K562 (cell line): Measurements from ENCODE around the gene FAM200B. TPM values are rescaled to one million over a fixed set of nuclear protein-coding genes. Genes with fewer than 3 reads are reported as not detected.
A peak's percentile ranks its signal among the peaks of the same experiment; 100 is the strongest.

Source experiments
- ATAC-seq: fragments of 200-7000 bp; cut with Tn5 transposase; 3 replicates; pipeline ENCODE4 v1.9.1; 2020; ENCODE audit warnings: moderate library complexity
- BruUV-seq: library from RNA; stranded (reverse); fragments of 400-500 nt; replicated peaks from 2 replicates; lab custom pipeline; 2021; lab: Mats Ljungman, UMichigan
- CTCF ChIA-PET: fragments of 300-600 bp; formaldehyde crosslinking; extraction: SDS; loops from one replicate; lab custom pipeline; 2021; ENCODE audit warnings: low intra/inter-chr PET ratio; lab: Yijun Ruan, JAX
- POLR2A ChIA-PET: fragments of 300-600, 350-650 bp; sonication (Branson Sonifier 250); formaldehyde crosslinking; extraction: SDS; loops from one replicate; lab custom pipeline; 2021; ENCODE audit warnings: antibody characterized with exemption, inconsistent platforms; lab: Yijun Ruan, JAX
- DNase-seq, 4 experiments: peaks; one replicate each; pipeline versions ENCODE4 v3.0.0 to v3.0.0-alpha.2; 2011 to 2018; ENCODE audit warnings: low spot score in 3 of 4, mixed read lengths in 3 of 4; ENCODE audit errors: extremely low read depth in 1 of 4
- FAIRE-seq: peaks from 2 replicates; lab custom pipeline; 2011; peaks lifted over from hg19 to GRCh38; lab: Jason Lieb, UNC
- H2AFZ ChIP-seq: 2 replicates; pipeline ENCODE4 v1.6.0; 2011; ENCODE audit warnings: low read depth, low read length, control low read depth, inconsistent platforms
- H3K27ac ChIP-seq: fragments of 200-600 bp; 3 replicates; pipeline ENCODE4 v1.8.0; 2011; ENCODE audit warnings: low read depth, mild to moderate bottlenecking, control low read depth, inconsistent platforms, low read length, moderate library complexity, mixed read lengths; ENCODE audit errors: extremely low read depth
- H3K27me3 ChIP-seq, 2 experiments: fragments of 300-600 bp in 1 of 2; 2 replicates in 1 of 2; 3 replicates in 1 of 2; pipeline versions ENCODE4 v1.6.0 to v1.8.0; 2011; ENCODE audit warnings: inconsistent platforms in 2 of 2, low read length in 2 of 2, mild to moderate bottlenecking in 1 of 2, mixed read lengths in 1 of 2, moderate library complexity in 1 of 2; ENCODE audit not compliant: control insufficient read depth in 2 of 2, insufficient read depth in 2 of 2
- H3K36me3 ChIP-seq: fragments of 300-600 bp; 3 replicates; pipeline ENCODE4 v1.8.0; 2011; ENCODE audit warnings: mild to moderate bottlenecking, low read length, inconsistent platforms; ENCODE audit not compliant: control insufficient read depth, insufficient read depth
- H3K4me1 ChIP-seq, 2 experiments: fragments of 200-600 bp in 1 of 2; replicated peaks in 1 of 2; 2 replicates in 1 of 2; 3 replicates in 1 of 2; pipeline versions ENCODE4 v1.5.1 to v1.8.0; 2011; ENCODE audit warnings: inconsistent platforms in 2 of 2, low read length in 2 of 2, mild to moderate bottlenecking in 1 of 2, mixed read lengths in 1 of 2, moderate library complexity in 1 of 2; ENCODE audit not compliant: control insufficient read depth in 2 of 2, insufficient read depth in 2 of 2
- H3K4me2 ChIP-seq: 2 replicates; pipeline ENCODE4 v1.6.1; 2011; ENCODE audit warnings: low read length, control low read depth, inconsistent platforms, mixed read lengths; ENCODE audit not compliant: insufficient read depth
- H3K4me3 ChIP-seq: fragments of 200-600 bp; sonication (generic), shearing (Covaris generic); 2 replicates; pipeline ENCODE4 v1.5.1; 2016; ENCODE audit warnings: control low read depth, inconsistent platforms
- H3K79me2 ChIP-seq: fragments of 200-600 bp; 3 replicates; pipeline ENCODE4 v1.8.0; 2011; ENCODE audit warnings: low read length, inconsistent platforms; ENCODE audit not compliant: control insufficient read depth, insufficient read depth
- H3K9ac ChIP-seq, 2 experiments: 2 replicates each; pipeline versions ENCODE4 v1.6.0 to v1.6.1; 2011; ENCODE audit warnings: low read depth in 2 of 2, low read length in 2 of 2, control low read depth in 1 of 2, inconsistent platforms in 1 of 2, mild to moderate bottlenecking in 1 of 2, mixed read lengths in 1 of 2; ENCODE audit not compliant: insufficient read depth in 1 of 2
- H3K9me1 ChIP-seq: one replicate; pipeline ENCODE4 v1.6.0; 2011; ENCODE audit warnings: inconsistent platforms, mild to moderate bottlenecking, low read length, moderate library complexity; ENCODE audit not compliant: control insufficient read depth, insufficient read depth
- H3K9me3 ChIP-seq: replicated peaks from 2 replicates; pipeline ENCODE4 v1.5.1; 2011; ENCODE audit warnings: low read depth, low read length, inconsistent platforms; ENCODE audit not compliant: control insufficient read depth, insufficient read depth
- H4K20me1 ChIP-seq: replicated peaks from 2 replicates; pipeline ENCODE4 v1.6.1; 2011; ENCODE audit warnings: low read length, inconsistent platforms, mixed read lengths; ENCODE audit not compliant: control insufficient read depth, insufficient read depth
- ATF3 ChIP-seq, 2 experiments: fragments of 450-650 bp in 1 of 2; sonication (generic) in 1 of 2; formaldehyde crosslinking in 1 of 2; IDR thresholded peaks in 1 of 2; conservative IDR thresholded peaks in 1 of 2; 2 replicates each; pipeline versions ENCODE4 v1.6.1 to v1.8.1; 2016 to 2023; ENCODE audit warnings: mild to moderate bottlenecking in 2 of 2, moderate library complexity in 2 of 2, inconsistent platforms in 1 of 2, missing genetic modification reagents in 1 of 2
- CEBPB ChIP-seq: fragments of 450-650 bp; IDR thresholded peaks from 2 replicates; pipeline ENCODE4 v1.6.1; 2016; ENCODE audit warnings: missing genetic modification characterization, missing compliant biosample characterization
- JUND ChIP-seq, 2 experiments: IDR thresholded peaks; 2 replicates in 1 of 2; 3 replicates in 1 of 2; pipeline ENCODE4 v1.6.1; 2011; ENCODE audit warnings: borderline replicate concordance in 2 of 2, low read depth in 2 of 2, low read length in 2 of 2, improper control_type of control experiment in 1 of 2, missing biosample characterization in 1 of 2, missing genetic modification characterization in 1 of 2, missing genetic modification reagents in 1 of 2
- MEIS2 ChIP-seq: fragments of 450-650 bp; IDR thresholded peaks from 2 replicates; pipeline ENCODE4 v1.6.1; 2014; ENCODE audit warnings: mild to moderate bottlenecking; ENCODE audit not compliant: partially characterized antibody
- NR2C2 ChIP-seq, 2 experiments: fragments of 200-800 bp in 1 of 2; sonication (Bioruptor generic) in 1 of 2; sonication (generic) in 1 of 2; formaldehyde crosslinking in 1 of 2; IDR thresholded peaks; 2 replicates each; pipeline versions ENCODE4 v1.6.1 to v1.8.0; 2016 to 2022; ENCODE audit warnings: mild to moderate bottlenecking in 1 of 2, missing compliant biosample characterization in 1 of 2, missing genetic modification characterization in 1 of 2, missing genetic modification reagents in 1 of 2
- SMARCB1 ChIP-seq: IDR thresholded peaks from 2 replicates; pipeline ENCODE4 v1.6.1; 2011; ENCODE audit warnings: improper control_type of control experiment, low read depth; ENCODE audit not compliant: insufficient read length
- XRCC3 ChIP-seq: fragments of 450-650 bp; IDR thresholded peaks from 2 replicates; pipeline ENCODE4 v1.6.1; 2017; ENCODE audit warnings: mild to moderate bottlenecking, moderate library complexity
- ZBED1 ChIP-seq: IDR thresholded peaks from 2 replicates; pipeline ENCODE4 v1.6.1; 2014
- ZNF384 ChIP-seq: IDR thresholded peaks from 2 replicates; pipeline ENCODE4 v1.6.1; 2012; ENCODE audit warnings: low read depth, low read length, improper control_type of control experiment
- WGBS: fragments of 100-300 bp; shearing (Covaris generic); methylation state at CpG from one replicate; pipeline ENCODE4 v1.1.6; 2016; ENCODE audit warnings: low coverage, mixed read lengths; ENCODE audit not compliant: insufficient coverage; ENCODE audit errors: missing lambda C conversion rate; 5-methylcytosine and 5-hydroxymethylcytosine counted together
- in situ Hi-C: fragments of 300-500 bp; cut with MboI; formaldehyde crosslinking; loops from 4 replicates; pipeline ENCODE4 v1.15.0; 2018; ENCODE audit warnings: inconsistent platforms, mixed read lengths
- intact Hi-C: fragments of 100-400 bp; cut with micrococcal nuclease; formaldehyde crosslinking; loops from 2 replicates; pipeline ENCODE4 v1.14.2; 2022
- polyA plus RNA-seq, 8 experiments: library from polyadenylated mRNA; depleted of rRNA in 4 of 8; stranded (reverse) in 5 of 8; unstranded in 3 of 8; fragments of >200 nt; fragmentation: Nextera tagmentation in 2 of 8; fragmentation: Illumina TruSeq in 1 of 8; extraction: Ambion mirVana in 2 of 8; extraction: Trizol in 1 of 8; gene quantifications; 2 replicates each; pipeline versions ENCODE4 v1.2.1 to v1.2.3, GENCODE V29; 2011 to 2014; ENCODE audit warnings: inconsistent platforms in 1 of 8, missing spikeins in 1 of 8
- total RNA-seq, 7 experiments: library from RNA; depleted of rRNA in 6 of 7; stranded (reverse); fragments of >200 nt in 6 of 7; fragmentation: Illumina TruSeq in 2 of 7; extraction: Trizol in 2 of 7; gene quantifications; 2 replicates each; pipeline versions ENCODE4 v1.2.1 to v1.2.3, GENCODE V29; 2011 to 2021; ENCODE audit warnings: low replicate concordance in 1 of 7
- TF ChIP-seq, protein P1 (sequence below): fragments of 450-650 bp; IDR thresholded peaks from 2 replicates; pipeline ENCODE4 v1.6.1; 2016

The FAM200B gene
- total and polyA plus RNA-seq, 9 of the 15 experiments (the other 6 are each of a cell fraction or from before 2014, with no cell fraction given): 17.4 to 48.0 (median 25.5) TPM

DNA sequence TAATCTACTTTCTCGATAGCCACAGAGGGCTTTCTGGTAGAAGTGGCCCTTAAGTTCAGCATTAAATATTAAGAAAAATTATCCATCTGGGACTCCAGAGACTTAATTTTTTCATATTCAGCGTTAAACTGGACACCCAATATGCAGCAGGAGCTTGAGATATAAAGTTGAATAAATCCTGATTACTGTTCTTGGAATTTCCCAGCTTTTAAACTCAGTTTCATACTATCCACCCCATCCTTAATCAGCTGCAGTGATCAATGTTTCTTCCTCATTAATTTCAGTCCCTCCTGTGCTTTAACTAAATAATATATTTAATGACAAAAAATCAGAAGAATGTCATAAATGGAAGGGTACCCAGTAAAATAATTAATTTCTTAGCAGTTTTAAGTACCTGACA lies 22.8 kb upstream of the FAM200B start:
- CTCF ChIA-PET: no interaction called here
- WGBS: 52% methylated on average over 2 of the region's 2 CpGs

DNA sequence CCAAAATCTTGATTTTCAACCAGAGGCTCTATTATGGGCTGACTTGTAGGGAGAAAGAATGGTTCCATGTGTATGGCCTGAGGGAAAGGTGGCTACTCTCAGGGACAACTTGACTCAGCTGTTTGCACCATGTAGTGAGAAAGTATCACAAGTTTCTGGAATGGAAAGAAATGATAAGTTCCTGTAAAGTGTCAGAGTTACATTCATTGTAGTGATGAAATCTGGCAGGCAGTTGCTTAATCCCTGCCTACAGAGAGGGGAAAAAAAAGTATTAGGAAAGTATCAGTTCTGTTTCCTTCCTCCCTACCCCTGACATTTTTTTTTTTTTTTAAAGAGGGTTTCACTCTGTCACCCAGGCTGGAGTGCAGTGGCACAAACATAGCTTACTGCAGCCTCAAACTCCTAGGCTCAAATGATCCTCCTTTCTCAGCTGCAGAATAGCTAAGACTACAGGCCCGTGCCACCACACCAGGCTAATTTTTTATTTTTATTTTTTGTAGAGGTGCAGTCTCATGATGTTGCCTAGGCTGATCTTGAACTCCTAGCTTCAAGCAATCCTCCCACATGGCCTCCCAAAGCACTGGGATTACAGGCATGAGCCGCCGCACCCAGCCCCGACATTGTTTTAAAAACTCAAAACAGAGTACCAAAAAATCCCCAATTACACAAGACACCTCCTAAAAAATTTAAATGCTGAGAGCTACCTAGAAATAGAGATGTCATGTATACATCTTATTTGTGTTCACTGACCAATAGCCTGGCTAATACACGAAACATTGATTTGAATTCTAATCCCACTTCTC lies 21.7 kb upstream of the FAM200B start:
- Histone ChIP-seq H3K27me3 (no peaks in the 10 kb centered on the region), H3K9me3 (0 out of 2 replicates have a peak, but pooled peaks cover 3% of the 10 kb centered on the region), H3K9me1 (no peaks in the 10 kb centered on the region), H4K20me1 (no peaks in the 10 kb centered on the region), H3K4me3 (no peak overlapping the region), H3K9ac (no peak overlapping the region), H3K4me2 (no peak overlapping the region), H3K36me3 (peaks cover 7% of the 10 kb centered on the region; the same call in 1 of the 3 replicates), H3K4me1 (peaks cover 2 to 8% of the 10 kb centered on the region in 2 experiments; a peak in 3 of 5 replicates), H2AFZ (no peak overlapping the region), H3K27ac (no peak overlapping the region), H3K79me2 (no peaks in the 10 kb centered on the region; the same call in 2 of the 3 replicates)
- 59% methylated on average over 2 of the region's 5 CpGs for WGBS
- POLR2A ChIA-PET: interaction anchor here (1.4 kb wide), 1 partner anchor 11 kb away, joined by 4 read pairs; no protein-coding TSS in a partner anchor
- BruUV-seq: no TSS peak
- in situ Hi-C loops: loop anchor here (25.0 kb wide), 1 partner anchor 648 kb away; the partner anchor contains the start of gene CPEB2
- intact Hi-C loops: loop anchor here (10.0 kb wide), 2 partner anchors 425 to 655 kb away; partner anchors contain the start of gene CPEB2
- DNase-seq: no peak
- CTCF ChIA-PET: no interaction called here
- no peak for FAIRE-seq
- no peak; the same call in 1 of the 3 replicates for ATAC-seq
- peak; percentile 39; the same call in 1 of the 2 replicates for TF ChIP-seq ZNF384
- peak; percentile 71; the same call in 1 of the 2 replicates for TF ChIP-seq ATF3 (IDR thresholded peaks at IDR 0.05)
- no peak for TF ChIP-seq ATF3 (CRISPR knock-in tag; conservative IDR thresholded peaks at IDR 0.05)
- TF ChIP-seq NR2C2 (CRISPR knock-in tag; IDR thresholded peaks at IDR 0.05): no peak
- peak; percentile 19; the same call in 1 of the 2 replicates for TF ChIP-seq NR2C2 (tag; IDR thresholded peaks at IDR 0.05)
- TF ChIP-seq, protein P1, sequence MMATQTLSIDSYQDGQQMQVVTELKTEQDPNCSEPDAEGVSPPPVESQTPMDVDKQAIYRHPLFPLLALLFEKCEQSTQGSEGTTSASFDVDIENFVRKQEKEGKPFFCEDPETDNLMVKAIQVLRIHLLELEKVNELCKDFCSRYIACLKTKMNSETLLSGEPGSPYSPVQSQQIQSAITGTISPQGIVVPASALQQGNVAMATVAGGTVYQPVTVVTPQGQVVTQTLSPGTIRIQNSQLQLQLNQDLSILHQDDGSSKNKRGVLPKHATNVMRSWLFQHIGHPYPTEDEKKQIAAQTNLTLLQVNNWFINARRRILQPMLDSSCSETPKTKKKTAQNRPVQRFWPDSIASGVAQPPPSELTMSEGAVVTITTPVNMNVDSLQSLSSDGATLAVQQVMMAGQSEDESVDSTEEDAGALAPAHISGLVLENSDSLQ: peak; percentile 16; the same call in 1 of the 2 replicates
- peak; percentile 30; the same call in 1 of the 2 replicates for TF ChIP-seq JUND (IDR thresholded peaks at IDR 0.05; ENCODE audit: borderline replicate concordance, low read depth, low read length)
- no peak; the same call in 2 of the 3 replicates for TF ChIP-seq JUND (tag; IDR thresholded peaks at IDR 0.05; ENCODE audit: borderline replicate concordance, low read depth, low read length)
- peak; percentile 91 for TF ChIP-seq CEBPB (tag)
- peak; percentile 27 for TF ChIP-seq MEIS2
- TF ChIP-seq ZBED1: no peak

More for the DNA sequence above, 22.8 kb upstream of the FAM200B start:
- H3K9me3 ChIP-seq: 0 out of 2 replicates have a peak, but pooled peaks cover 3% of the 10 kb centered on the region
- no peaks in the 10 kb centered on the region for H4K20me1 ChIP-seq
- no TSS peak for BruUV-seq
- H3K4me1 ChIP-seq: peaks cover 2 to 13% of the 10 kb centered on the region in 2 experiments; a peak in 3 of 5 replicates
- TF ChIP-seq SMARCB1 (no peak), XRCC3 (no peak)
- DNase-seq (no peak), FAIRE-seq (no peak), ATAC-seq (no peak)
- H2AFZ ChIP-seq: no peak overlapping the region
- no peaks in the 10 kb centered on the region for H3K9me1 ChIP-seq
- H3K36me3 ChIP-seq: peaks cover 7% of the 10 kb centered on the region; the same call in 1 of the 3 replicates
- H3K4me3 ChIP-seq: no peak overlapping the region
- intact Hi-C loops (loop anchor here (10.0 kb wide), 2 partner anchors 424 to 654 kb away; partner anchors contain the start of gene CPEB2), in situ Hi-C loops (loop anchor here (25.0 kb wide), 1 partner anchor 646 kb away; the partner anchor contains the start of gene CPEB2)
- POLR2A ChIA-PET: interaction anchor here (1.4 kb wide), 1 partner anchor 13 kb away, joined by 4 read pairs; no protein-coding TSS in a partner anchor
- H3K9ac ChIP-seq: no peak overlapping the region
- no peak overlapping the region for H3K4me2 ChIP-seq
- no peak overlapping the region for H3K27ac ChIP-seq
- H3K79me2 ChIP-seq: peaks cover 11% of the 10 kb centered on the region
- no peaks in the 10 kb centered on the region for H3K27me3 ChIP-seq
